NCI-H345 treated with DMSO at 0.1 percent for 48 hours (cell line): ENCODE measurements around the gene EML2.
"Not testable (repeated sequence)": the region's sequence is repeated elsewhere in the genome, so short reads cannot be mapped to it uniquely, and the experiment has no call there.

Source experiments
- DNase-seq: peaks from one replicate; lab custom pipeline; 2025; ENCODE audit not compliant: unreplicated experiment; lab: John Stamatoyannopoulos, UW

The EML2 gene

DNA sequence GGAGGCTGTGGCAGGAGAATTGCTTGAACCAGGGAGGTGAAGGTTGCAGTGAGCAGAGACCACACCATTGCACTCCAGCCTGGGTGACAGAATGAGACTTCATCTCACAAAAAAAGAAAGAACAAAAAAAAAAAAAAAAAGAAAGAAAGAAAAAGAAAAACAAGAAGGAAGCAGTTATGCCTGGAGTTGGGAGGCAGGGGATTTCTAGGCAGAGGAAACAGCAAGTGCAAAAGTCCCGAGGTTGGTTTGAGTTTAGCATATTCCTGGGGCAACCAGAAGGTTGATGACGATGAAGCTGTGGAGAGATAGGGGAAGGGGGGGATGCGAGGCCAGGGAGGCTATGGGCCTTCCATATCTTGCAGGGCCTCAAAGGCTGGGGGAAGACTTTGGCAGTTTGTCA is 11.5 kb upstream of the EML2 start:
- no peak for DNase-seq

DNA sequence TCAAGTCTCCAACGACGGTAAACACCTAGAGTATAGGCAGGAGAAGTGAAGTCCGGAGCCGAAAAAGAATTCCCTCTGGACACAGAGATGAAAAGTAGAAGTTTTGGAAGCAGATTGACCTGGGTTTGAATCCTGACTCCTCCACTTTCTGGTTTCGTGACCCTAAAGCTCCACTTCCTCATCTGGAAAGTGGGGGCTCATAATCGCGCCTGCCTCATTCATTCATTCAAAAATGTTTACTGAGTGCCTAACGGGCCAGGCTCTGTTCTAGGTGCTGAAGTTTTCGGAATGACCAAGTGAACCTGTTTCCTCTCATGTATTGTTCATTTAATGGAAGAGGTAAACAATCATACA is 7.1 kb upstream of the EML2 start:
- DNase-seq, result no peak

GRCh38 chr19:45645631-45646344 is 6.6 kb upstream of the EML2 start:
- peak; percentile 78 for DNase-seq

GRCh38 chr19:45645068-45645630 is 6.0 kb upstream of the EML2 start:
- no peak for DNase-seq

DNA sequence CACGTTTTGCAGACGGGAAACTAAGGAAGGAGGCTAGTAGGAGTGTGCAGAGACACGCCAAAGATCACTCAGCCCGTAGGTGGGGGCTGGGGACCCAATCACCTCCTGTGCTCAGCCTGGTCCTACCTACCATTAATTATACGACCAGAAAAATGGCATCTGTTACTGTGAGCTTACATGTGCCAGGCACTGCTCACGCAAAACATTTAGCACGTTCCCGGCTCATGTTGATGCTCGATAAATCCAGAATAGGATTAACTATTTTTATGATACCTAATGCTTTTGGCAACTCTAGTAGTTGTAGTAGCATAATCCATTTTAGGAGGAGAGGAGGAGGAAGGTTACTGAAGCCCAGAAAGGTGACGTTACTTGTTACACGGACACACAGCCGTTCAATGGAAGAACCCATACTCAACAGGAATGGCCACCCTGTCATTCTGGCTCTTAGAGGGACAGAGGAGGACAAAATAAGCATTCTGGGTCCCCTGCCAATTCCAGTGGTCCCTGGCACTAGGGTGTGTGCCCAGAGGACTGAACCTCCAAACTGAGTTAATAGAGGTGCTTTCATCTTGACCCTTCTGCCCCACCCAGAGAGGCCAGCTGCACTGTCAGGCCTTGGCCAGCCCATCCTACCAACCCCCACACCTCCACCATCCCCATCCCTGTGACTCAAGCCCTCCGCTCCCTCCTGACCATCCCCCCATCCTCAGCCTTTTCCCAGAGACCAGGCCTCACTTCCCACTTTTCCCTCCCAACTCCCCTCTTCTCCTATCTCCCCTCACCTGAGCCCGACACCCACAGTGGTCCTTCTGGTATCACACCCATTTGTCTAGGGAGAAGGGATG is 5.0 kb upstream of the EML2 start:
- DNase-seq, result no peak

- peak; percentile 54 for DNase-seq
These were observed 4.1 kb upstream of the EML2 start for GRCh38 chr19:45643024-45643926.

GRCh38 chr19:45641274-45642105 is 2.3 kb upstream of the EML2 start:
- DNase-seq, result peak; percentile 68

- DNase-seq, result no peak
These were observed 1.7 kb upstream of the EML2 start for GRCh38 chr19:45640849-45641273.

- no peak for DNase-seq
These were observed 1.1 kb downstream of the EML2 start for GRCh38 chr19:45637890-45638667.

- no peak for DNase-seq
These were observed 2.3 kb downstream of the EML2 start for GRCh38 chr19:45636902-45637301.

- no peak for DNase-seq
These were observed 2.9 kb downstream of the EML2 start for GRCh38 chr19:45636275-45636674.

DNA sequence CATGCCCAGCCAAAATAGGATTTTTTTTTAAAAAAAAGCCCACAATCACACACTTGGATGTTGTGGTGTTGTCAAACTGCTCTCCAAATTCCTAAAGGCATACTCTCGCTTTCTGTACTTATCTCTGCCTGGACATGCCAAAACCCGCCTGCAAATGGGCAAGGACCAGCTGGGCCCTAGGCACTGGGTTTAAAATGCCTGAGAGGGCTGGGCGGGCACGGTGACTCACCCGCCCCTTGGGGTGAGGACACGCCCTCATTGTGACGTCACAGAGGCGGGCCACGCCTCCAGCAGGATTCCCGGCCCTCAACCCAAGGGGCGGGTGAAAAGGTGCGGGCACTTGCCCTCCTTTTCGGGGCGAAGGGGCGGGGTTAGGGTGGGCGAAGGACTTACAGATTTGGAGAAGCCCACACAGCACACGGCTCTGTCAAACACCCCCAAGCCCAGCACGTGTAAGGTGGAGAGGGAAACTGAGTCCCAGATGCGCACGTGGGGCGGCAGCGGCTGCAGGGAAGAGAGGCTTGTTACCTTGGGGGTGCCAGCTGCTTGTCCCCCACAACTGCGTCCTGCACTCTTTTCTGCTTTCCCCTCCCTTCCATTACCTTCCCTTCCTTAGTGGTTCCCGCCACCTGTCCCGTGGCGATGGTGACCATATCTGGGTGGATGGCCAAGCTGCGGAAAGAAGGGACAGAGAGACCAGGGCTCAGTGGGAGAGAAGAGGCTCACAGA is 6.6 kb downstream of the EML2 start:
- DNase-seq, result no peak

GRCh38 chr19:45630463-45630862 is 8.7 kb downstream of the EML2 start:
- no peak for DNase-seq

GRCh38 chr19:45629704-45630103 is 9.5 kb downstream of the EML2 start:
- DNase-seq, result no peak

GRCh38 chr19:45628219-45628618 is 11.0 kb downstream of the EML2 start:
- not testable (repeated sequence) for DNase-seq

- no peak for DNase-seq
These were observed 15.2 kb downstream of the EML2 start for GRCh38 chr19:45623984-45624383.

DNA sequence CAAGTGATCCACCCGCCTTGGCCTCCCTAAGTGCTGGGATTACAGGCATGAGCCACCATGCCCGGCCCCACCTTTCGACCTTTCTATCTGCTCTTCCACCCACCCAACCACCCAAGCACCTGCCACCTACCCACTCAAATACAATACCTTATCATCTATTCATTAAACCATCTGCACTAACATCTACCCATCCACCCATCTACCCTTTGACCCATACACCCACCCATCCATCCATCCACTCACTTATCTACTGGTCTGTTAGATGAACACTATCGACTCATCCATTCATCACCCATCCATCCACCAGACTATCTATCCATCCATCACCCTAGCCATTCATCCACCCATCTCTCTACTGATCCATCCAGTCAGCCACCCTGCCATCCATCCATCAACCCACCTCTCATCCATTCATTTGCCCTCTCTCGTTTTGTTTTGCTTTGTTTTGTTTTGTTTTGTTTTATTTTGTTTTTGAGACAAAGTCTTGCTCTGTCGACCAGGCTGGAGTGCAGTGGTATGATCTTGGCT is 17.2 kb downstream of the EML2 start:
- DNase-seq, result no peak

GRCh38 chr19:45621389-45621788 is 17.8 kb downstream of the EML2 start:
- DNase-seq, result no peak

DNA sequence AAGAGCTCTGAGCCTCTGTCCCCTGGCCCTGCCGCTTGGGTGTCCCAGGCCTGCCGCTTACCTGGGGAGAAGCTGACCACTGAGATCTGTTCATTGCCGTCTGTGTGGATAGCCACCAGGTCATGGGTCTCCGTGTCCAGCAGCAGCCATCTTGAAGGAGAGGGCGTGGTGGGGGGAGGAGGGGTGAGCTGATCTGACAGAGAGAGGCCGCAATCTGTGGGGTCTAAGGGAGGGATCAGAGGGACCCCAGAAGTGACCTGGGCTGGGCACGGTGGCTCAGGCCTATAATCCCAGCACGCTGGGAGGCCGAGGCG is 22.5 kb downstream of the EML2 start:
- DNase-seq, result no peak
